ENCODE data around the gene BICC1. TPM values are rescaled to one million over a fixed set of nuclear protein-coding genes. Genes with fewer than 3 reads are reported as not detected.

Gene BICC1
- total RNA-seq, 1 donor from 2014 or later: 2.4 TPM

DNA sequence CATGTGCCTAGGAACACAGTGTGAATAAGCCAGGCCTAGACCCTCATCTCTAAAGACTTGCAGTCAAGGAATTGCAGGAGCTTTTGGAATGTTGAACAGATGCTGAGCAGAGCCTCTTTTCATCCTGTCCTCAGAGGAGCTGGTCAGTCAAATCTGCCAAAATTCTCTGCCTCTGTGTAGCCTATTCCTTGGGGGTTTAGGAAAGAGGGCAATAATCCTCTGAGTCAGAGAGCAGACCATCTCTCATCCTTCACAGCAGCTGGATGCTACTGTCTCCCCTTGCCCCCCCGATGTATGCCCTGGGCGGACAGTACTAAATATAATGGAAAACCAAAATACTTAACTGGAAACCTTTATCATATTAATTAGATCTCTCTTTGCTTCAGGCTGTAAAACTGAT is 52.6 kb downstream of the BICC1 start:
- Mint-ChIP-seq H3K4me1 (no peaks in the 10 kb centered on the region), H3K9me3 (peaks cover 9% of the 10 kb centered on the region), H3K27ac (ENCODE audit: unreplicated experiment) (no peak overlapping the region), H3K27me3 (ENCODE audit: low read depth) (no peaks in the 10 kb centered on the region), H3K36me3 (ENCODE audit: low read depth) (no peaks in the 10 kb centered on the region), H3K4me3 (no peak overlapping the region)
- DNase-seq (ENCODE audit: low read depth, low spot score): no peak
- TF ChIP-seq, protein P1, sequence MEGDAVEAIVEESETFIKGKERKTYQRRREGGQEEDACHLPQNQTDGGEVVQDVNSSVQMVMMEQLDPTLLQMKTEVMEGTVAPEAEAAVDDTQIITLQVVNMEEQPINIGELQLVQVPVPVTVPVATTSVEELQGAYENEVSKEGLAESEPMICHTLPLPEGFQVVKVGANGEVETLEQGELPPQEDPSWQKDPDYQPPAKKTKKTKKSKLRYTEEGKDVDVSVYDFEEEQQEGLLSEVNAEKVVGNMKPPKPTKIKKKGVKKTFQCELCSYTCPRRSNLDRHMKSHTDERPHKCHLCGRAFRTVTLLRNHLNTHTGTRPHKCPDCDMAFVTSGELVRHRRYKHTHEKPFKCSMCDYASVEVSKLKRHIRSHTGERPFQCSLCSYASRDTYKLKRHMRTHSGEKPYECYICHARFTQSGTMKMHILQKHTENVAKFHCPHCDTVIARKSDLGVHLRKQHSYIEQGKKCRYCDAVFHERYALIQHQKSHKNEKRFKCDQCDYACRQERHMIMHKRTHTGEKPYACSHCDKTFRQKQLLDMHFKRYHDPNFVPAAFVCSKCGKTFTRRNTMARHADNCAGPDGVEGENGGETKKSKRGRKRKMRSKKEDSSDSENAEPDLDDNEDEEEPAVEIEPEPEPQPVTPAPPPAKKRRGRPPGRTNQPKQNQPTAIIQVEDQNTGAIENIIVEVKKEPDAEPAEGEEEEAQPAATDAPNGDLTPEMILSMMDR (conservative IDR thresholded peaks at IDR 0.05): no peak

- Mint-ChIP-seq H3K4me3 (no peak overlapping the region), H3K9me3 (peaks cover 17% of the 10 kb centered on the region)
- TF ChIP-seq, protein P1 (conservative IDR thresholded peaks at IDR 0.05): no peak
These were observed 55.0 kb downstream of the BICC1 start for GRCh38 chr10:58567652-58568051.

GRCh38 chr10:58568428-58568935 is 55.8 kb downstream of the BICC1 start:
- DNase-seq (ENCODE audit: low read depth, low spot score): no peak

More at GRCh38 chr10:58567652-58568051, 55.0 kb downstream of the BICC1 start:
- H3K4me1 Mint-ChIP-seq: no peaks in the 10 kb centered on the region
- H3K27me3 Mint-ChIP-seq (ENCODE audit: low read depth): no peaks in the 10 kb centered on the region
- DNase-seq (ENCODE audit: low read depth, low spot score): no peak
- H3K36me3 Mint-ChIP-seq (ENCODE audit: low read depth): peaks cover 7% of the 10 kb centered on the region
- no peak overlapping the region for H3K27ac Mint-ChIP-seq (ENCODE audit: unreplicated experiment)

GRCh38 chr10:58570307-58570723 is 57.6 kb downstream of the BICC1 start:
- Mint-ChIP-seq H3K27ac (ENCODE audit: unreplicated experiment) (no peak overlapping the region), H3K27me3 (ENCODE audit: low read depth) (no peaks in the 10 kb centered on the region), H3K4me3 (no peak overlapping the region), H3K4me1 (peaks cover 4% of the 10 kb centered on the region), H3K9me3 (peaks cover 14% of the 10 kb centered on the region), H3K36me3 (ENCODE audit: low read depth) (peaks cover 10% of the 10 kb centered on the region)
- DNase-seq (ENCODE audit: low read depth, low spot score): no peak
- TF ChIP-seq, protein P1 (conservative IDR thresholded peaks at IDR 0.05): no peak

More at GRCh38 chr10:58568428-58568935, 55.8 kb downstream of the BICC1 start:
- H3K9me3 Mint-ChIP-seq: peaks cover 15% of the 10 kb centered on the region
- H3K36me3 Mint-ChIP-seq (ENCODE audit: low read depth): peaks cover 10% of the 10 kb centered on the region
- no peaks in the 10 kb centered on the region for H3K4me1 Mint-ChIP-seq
- H3K27me3 Mint-ChIP-seq (ENCODE audit: low read depth): no peaks in the 10 kb centered on the region
- TF ChIP-seq, protein P1 (conservative IDR thresholded peaks at IDR 0.05): no peak
- no peak overlapping the region for H3K4me3 Mint-ChIP-seq
- H3K27ac Mint-ChIP-seq (ENCODE audit: unreplicated experiment): no peak overlapping the region

- Mint-ChIP-seq H3K36me3 (ENCODE audit: low read depth) (peaks cover 10% of the 10 kb centered on the region), H3K27me3 (ENCODE audit: low read depth) (no peaks in the 10 kb centered on the region), H3K9me3 (peaks cover 14% of the 10 kb centered on the region), H3K4me1 (peaks cover 11% of the 10 kb centered on the region), H3K27ac (ENCODE audit: unreplicated experiment) (no peak overlapping the region), H3K4me3 (no peak overlapping the region)
- TF ChIP-seq, protein P1 (conservative IDR thresholded peaks at IDR 0.05): no peak
- no peak for DNase-seq (ENCODE audit: low read depth, low spot score)
These were observed 58.3 kb downstream of the BICC1 start for GRCh38 chr10:58570979-58571378.

Measured in neural crest cell (in vitro differentiated cells).